HG02763 (cell line): Measurements from ENCODE around the gene ESPL1.
A peak's percentile ranks its signal among the peaks of the same experiment; 100 is the strongest.
"Not testable (repeated sequence)": the region's sequence is repeated elsewhere in the genome, so short reads cannot be mapped to it uniquely, and the experiment has no call there.

Source experiments
- ATAC-seq: cut with Tn5 transposase; IDR thresholded peaks from one replicate; pipeline ENCODE4 v1.9.1; 2021; ENCODE audit warnings: mild to moderate bottlenecking, moderate library complexity; ENCODE audit not compliant: unreplicated experiment

The ESPL1 gene

DNA sequence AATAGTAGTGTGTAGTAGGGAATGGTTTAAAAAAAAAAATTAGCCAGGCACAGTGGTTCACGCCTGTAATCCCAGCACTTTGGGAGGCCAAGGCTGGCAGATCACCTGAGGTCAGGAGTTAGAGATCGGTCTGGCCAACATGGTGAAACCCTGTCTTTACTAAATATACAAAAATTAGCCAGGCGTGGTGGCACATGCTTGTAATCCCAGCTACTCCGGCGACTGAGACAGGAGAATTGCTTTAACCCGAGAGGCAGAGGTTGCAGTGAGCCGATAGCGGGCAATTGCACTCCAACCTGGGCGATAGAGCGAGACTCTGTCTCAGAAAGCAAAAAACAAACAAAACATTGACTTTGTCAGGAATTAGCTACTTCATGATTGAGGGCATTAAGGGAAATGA lies 29.0 kb downstream of the ESPL1 start:
- ATAC-seq = not testable (repeated sequence)

DNA sequence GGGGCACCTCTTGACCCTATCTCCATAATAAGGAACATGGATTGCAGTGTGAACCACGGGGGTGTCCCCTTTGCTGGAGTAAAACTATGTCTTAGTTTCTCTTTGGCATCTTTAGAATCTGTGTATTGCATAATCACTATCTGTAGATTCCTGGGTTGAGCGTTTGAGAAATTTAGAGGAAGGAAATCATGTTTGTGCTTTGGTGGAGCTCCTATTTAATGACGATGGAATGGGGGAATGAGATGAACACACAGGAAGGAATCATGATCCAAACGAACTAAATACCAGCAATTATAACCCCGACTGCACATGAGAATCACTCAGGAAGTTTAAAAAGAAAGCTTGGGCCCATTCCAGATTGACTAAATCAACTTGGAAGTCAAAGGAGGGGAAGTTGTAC lies 30.1 kb downstream of the ESPL1 start:
- no peak for ATAC-seq

GRCh38 chr12:53299101-53299453 lies 31.0 kb downstream of the ESPL1 start:
- ATAC-seq = no peak

- peak; percentile 77 for ATAC-seq
Observed at GRCh38 chr12:53299454-53300180, 31.5 kb downstream of the ESPL1 start, which contains the start of gene MYG1. MYG1 (plus strand) TSS chr12:53299695; CDS start chr12:53299738, 43 bp downstream.

- no peak for ATAC-seq
Observed at GRCh38 chr12:53300187-53300586, 32.1 kb downstream of the ESPL1 start.

- ATAC-seq = no peak
Observed at GRCh38 chr12:53302903-53303302, 34.8 kb downstream of the ESPL1 start.

- no peak for ATAC-seq
Observed at GRCh38 chr12:53306826-53307225, 38.7 kb downstream of the ESPL1 start.

DNA sequence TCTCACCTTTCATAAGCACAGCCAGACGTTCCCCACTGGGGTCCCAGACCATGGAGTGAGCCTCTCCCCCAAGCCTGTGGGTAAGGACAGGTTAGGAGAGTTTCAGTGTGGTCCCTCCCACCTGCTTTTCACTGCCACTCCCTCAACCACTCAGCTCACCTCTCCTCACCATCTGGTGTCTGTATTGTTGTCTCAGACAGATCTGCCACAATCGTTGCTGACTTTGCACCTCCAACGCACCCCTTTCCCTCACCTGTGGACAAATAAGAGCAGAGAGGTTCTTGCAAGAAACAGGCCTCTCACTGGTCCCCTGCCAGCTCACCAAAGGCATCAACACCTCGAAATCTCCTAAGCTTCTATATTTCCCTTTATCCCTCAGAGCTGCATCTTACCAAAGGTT lies 40.2 kb downstream of the ESPL1 start:
- no peak for ATAC-seq

- ATAC-seq = no peak
Observed at GRCh38 chr12:53313996-53314395, 45.9 kb downstream of the ESPL1 start.

DNA sequence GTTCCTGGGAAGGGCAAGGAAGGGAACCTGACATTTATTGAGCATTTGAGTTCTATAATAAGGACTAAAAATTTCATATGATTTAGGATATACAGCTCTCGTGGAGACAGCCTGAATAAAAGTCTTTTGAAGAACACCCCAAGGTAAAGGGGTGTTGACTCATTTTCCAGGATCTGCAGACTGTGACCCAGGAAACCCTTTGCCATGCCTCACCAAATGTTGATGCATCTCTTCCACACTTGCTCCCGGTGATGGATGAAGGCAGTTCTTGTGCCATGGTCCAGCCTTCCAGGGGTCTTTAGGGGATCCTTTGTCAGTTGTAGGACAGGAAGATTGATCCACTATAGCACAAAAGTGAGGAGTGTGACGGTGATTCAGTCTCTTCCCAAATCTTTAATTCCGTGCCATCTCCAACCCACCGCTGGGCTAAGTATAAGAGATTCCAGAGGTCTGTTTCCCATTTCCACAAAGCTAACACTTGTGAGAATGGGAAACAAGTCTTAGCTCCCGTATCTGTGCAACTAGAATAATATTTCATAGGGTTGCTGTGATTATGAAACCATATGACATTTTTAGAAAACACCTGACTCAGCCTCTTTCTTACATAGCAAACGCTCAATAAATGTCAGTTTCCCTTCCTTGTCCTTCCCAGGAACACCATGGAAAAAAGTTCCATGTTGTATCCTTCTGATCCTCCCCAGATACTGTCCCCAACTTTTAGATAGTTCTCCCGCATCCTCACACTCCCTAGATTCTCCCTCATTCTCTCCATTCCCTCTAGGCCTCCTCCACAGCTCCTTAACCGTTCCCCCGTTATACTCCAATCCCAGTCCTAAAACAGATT lies 52.5 kb downstream of the ESPL1 start:
- no peak for ATAC-seq

GRCh38 chr12:53324113-53324778 lies 56.1 kb downstream of the ESPL1 start:
- ATAC-seq = no peak

GRCh38 chr12:53324779-53325510 lies 56.8 kb downstream of the ESPL1 start:
- peak; percentile 42 for ATAC-seq

- no peak for ATAC-seq
Observed at GRCh38 chr12:53325511-53326061, 57.5 kb downstream of the ESPL1 start.

- no peak for ATAC-seq
Observed at GRCh38 chr12:53326460-53327185, 58.5 kb downstream of the ESPL1 start.

DNA sequence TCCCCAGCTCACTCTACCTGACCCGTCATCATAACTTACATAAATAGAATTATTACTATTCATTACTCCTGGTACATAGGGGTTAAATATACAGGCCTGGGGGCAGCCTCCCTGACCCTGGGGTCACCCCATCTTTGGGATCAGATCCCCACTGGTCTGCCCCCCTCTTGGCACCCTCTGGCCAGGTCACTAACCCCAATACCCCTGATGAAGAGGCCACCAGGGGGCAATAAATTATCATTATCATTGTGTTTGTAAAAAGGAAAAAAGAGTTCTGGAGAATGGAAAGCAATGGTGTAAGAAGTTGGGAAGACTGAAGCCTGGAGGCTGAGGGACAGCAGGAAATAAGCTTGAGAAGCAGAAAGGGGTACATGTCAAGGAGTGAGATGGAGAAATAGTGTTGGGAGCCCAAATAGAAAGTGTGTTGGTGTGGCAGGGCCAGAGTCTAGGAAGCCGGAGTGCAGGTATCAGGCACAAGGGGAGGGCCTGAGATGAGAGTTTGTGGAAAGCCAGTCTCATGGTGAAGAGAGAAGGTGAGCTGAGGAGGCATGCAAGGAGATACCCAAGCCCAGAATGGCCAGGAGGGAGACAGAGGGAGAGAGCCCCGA lies 59.4 kb downstream of the ESPL1 start:
- ATAC-seq = no peak

- ATAC-seq = no peak
Observed at GRCh38 chr12:53328043-53328435, 59.9 kb downstream of the ESPL1 start.

- no peak for ATAC-seq
Observed at GRCh38 chr12:53330671-53331070, 62.6 kb downstream of the ESPL1 start.

GRCh38 chr12:53332339-53332738 lies 64.2 kb downstream of the ESPL1 start:
- ATAC-seq = not testable (repeated sequence)

- no peak for ATAC-seq
Observed at GRCh38 chr12:53332744-53333143, 64.6 kb downstream of the ESPL1 start.

DNA sequence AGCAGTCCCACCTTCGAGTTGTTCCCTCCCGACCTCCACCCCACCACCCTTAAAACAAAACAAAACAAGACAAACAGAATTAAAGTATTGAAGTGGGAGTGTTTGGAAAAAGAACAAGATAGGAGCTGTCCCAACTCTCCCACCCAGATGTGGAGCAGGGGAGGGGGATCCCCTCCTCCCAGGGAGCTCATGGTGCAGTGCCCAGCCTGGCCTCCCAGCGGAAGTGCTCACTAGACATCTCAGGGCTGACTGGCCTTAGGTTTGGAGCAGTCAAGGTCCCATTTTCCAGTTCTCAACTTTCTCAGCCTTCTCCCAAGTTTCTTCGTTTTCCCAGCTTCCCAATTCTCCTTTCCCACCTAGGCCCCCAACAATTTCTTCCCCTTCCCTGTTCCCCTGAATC lies 65.2 kb downstream of the ESPL1 start:
- ATAC-seq = no peak
